Measurements from ENCODE around the gene ABCA2.

GRCh38 chr9:137009938-137010732, 17.9 kb downstream of the ABCA2 start:
- TF ChIP-seq, protein P1, sequence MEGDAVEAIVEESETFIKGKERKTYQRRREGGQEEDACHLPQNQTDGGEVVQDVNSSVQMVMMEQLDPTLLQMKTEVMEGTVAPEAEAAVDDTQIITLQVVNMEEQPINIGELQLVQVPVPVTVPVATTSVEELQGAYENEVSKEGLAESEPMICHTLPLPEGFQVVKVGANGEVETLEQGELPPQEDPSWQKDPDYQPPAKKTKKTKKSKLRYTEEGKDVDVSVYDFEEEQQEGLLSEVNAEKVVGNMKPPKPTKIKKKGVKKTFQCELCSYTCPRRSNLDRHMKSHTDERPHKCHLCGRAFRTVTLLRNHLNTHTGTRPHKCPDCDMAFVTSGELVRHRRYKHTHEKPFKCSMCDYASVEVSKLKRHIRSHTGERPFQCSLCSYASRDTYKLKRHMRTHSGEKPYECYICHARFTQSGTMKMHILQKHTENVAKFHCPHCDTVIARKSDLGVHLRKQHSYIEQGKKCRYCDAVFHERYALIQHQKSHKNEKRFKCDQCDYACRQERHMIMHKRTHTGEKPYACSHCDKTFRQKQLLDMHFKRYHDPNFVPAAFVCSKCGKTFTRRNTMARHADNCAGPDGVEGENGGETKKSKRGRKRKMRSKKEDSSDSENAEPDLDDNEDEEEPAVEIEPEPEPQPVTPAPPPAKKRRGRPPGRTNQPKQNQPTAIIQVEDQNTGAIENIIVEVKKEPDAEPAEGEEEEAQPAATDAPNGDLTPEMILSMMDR (IDR thresholded peaks at IDR 0.05; ENCODE audit: insufficient read depth, low read length, poor library complexity, severe bottlenecking), result no peak
- no peak for TF ChIP-seq EZH2phosphoT487 (conservative IDR thresholded peaks at IDR 0.05; ENCODE audit: low read length)
